ENCODE measurements around the gene NDUFC2.
"Not testable (repeated sequence)": the region's sequence is repeated elsewhere in the genome, so short reads cannot be mapped to it uniquely, and the experiment has no call there.

NDUFC2 gene

GRCh38 chr11:78030429-78031325 lies 49.0 kb downstream of the NDUFC2 start:
- DNase-seq (ENCODE audit: low spot score) = no peak

DNA sequence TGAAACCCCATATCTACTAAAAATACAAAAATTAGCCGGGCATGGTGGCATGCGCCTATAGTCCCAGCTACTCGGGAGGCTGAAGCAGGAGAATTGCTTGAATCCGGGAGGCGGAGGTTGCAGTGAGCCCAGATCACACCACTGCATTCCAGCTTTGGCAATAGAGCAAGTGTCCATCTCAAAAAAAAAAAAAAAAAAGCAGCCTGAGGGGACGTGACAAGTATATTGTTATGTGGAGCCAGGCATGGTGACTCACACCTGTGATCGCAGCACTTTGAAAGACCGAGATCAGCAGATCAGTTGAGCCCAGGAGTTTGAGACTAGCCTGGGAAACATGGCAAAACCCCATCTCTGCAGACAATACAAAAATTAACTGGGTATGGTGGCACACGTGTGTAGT lies 51.2 kb downstream of the NDUFC2 start:
- DNase-seq (ENCODE audit: low spot score) = not testable (repeated sequence)

DNA sequence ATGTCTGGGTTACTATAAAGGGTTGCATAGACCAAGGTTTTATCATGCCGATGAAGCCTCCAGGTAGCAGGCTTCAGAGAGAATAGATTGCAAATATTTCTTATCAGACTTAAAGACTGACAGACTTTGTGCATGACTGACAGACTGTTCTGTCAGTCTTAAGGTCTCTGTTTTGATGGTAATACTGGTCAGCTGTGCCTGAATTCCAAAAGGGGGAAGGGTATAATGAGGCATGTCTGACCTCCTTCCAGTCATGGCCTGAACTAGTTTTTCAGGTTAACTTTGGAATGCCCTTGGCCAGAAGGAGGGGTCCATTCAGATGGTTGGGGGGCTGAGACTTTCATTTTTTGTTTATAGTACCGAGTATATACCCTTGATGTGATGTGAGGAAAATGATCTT lies 51.9 kb downstream of the NDUFC2 start:
- no peak for DNase-seq (ENCODE audit: low spot score)

DNA sequence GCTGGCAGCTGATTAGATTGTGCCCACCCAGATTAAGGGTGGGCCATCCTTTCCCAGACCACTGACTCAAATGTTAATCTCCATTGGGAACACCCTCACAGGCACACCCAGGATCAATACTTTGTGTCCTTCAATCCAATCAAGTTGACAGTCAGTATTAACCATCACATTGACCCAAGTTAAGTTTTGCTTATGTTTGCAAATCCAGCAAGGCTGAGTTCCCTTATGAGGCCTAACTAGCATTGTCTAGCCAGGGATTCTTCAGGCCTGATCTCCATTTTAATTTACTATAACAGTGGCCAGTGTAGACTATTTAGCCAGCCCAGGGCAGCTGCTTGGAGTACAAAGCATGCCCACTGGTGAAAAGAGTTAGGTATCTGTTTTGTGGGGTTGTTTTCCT lies 54.3 kb downstream of the NDUFC2 start:
- DNase-seq (ENCODE audit: low spot score) = no peak

- DNase-seq (ENCODE audit: low spot score) = no peak
Measured at GRCh38 chr11:78023426-78023825, 56.2 kb downstream of the NDUFC2 start.

DNA sequence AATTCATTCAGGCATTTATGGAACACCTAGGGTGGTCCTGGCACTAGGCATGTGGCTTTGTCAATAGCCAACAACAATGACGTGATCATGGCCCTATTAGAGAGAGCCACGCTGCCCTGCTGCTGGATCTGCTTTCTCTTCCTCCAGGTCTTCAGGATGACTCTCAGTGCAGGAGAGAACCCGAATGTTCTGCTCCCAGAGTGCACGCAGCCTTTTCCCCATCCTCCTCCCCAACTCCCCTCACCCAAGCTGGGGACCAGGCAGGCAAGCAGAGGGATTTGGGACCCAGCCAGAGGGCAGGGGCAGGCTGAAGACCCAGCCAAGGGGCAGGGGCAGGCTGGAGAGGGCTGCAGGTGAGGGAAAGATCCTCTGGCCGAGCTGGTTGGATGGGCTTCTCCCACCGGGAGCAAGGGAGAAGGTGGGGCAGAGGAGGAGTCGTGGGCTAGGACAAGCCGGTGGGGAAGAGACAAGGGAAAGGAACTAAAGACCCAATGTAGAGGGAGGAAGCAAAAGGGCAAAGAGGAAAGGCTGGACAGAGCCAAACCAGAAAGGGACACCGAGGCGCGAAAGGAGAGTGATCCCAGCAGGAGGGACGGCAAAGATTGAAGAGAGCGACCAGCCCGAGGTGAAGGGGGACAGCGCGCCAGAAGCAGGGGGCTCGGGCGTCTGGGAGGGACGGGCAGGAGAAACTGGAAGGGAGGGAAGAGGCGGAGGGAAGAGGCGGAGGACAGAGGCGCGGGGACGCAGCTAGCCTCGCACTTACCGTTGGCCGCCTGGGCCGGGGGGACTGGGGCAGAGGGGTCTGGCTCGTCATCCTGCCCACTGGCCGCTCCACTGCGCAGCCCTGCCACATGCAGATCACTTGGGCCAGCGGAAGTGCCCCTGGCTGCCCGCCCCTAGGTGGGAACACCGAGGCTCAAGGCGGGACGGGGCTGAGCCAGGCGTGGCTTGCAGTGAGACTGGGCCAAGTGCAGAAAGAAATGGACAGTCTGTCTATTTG lies 57.0 kb downstream of the NDUFC2 start, which contains the start of gene KCTD14:
TSS of gene KCTD14 (minus strand) at position 880 of the 1,000 bp plus-strand sequence. CDS start at position 853, 27 bp downstream.
- peak; percentile 73 for DNase-seq (ENCODE audit: low spot score)

DNA sequence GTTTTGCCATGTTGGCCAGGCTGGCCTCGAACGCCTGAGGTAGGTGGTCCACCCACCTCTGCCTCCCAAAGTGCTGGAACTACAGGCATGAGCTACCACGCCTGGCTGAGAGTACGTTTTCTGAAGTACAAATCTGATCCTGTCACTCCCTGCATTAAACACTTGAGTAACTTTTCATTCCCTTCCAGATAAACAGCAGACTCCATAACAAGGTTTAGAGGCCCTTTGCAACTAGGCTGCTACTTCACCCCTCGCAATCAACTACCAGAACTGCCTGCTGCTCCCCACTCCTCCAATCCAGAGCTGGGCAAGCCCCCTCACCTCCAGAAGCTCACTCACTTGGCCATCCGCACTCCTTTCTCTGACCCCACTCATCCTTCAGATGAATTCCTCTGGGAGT lies 58.1 kb downstream of the NDUFC2 start:
- no peak for DNase-seq (ENCODE audit: low spot score)

DNA sequence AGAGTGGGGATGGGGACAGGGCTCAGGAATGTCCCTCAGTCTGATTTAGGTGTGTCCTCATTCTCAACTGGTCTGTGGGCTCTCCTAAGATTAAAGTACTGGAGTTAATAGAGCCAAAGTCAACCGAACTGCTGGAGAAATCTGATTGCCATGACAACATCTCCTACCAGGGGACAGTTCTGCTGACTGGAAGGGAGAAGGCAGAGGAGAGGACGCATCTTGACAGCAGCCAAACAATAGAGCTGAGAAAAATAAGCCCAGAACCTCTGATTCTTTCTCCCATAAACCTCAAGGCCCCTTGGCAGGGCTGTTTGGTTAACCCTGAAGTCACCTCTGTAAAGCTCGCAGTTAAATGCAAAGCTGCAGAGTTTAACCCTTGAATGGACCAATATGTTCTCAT lies 59.4 kb downstream of the NDUFC2 start:
- DNase-seq (ENCODE audit: low spot score) = no peak

DNA sequence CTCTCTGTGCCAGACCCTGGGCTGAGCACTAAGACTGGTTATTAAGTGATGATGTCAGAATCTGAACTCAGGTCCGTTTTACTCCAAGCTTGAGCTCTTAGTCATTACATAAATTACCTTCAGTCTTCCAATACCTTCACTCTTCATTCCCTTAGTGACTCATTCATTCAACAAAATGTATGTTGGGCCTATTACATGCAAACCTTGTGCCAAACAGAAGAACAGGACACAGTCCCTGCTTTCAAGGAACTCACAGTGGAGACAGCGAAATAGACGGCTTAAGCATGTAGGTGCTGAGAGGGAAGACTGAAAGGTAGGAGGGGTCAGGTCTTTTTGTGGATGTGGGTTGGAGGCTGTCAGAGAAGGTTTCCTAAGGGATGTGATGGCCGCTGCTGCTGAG lies 59.9 kb downstream of the NDUFC2 start:
- no peak for DNase-seq (ENCODE audit: low spot score)

All from ecto neural progenitor cell (in vitro differentiated cells).